ACHN (cell line): ENCODE measurements around the gene MYT1.

ENCODE experiments used
- DNase-seq: peaks from one replicate; pipeline ENCODE4 v3.0.0-alpha.2; 2015
- in situ Hi-C: cut with HindIII; loops from 2 replicates; pipeline ENCODE4 v1.10.0; 2017; ENCODE audit warnings: low sequenced_read_pairs, low pct_ligation_motif_present, low pct_unique_long_range_greater_than_20kb

The MYT1 gene

GRCh38 chr20:64201653-64202052, 37.4 kb downstream of the MYT1 start:
- DNase-seq, result no peak
- in situ Hi-C loops, result no loop called here

- no peak for DNase-seq
Observed at GRCh38 chr20:64203037-64203777, 39.0 kb downstream of the MYT1 start.

GRCh38 chr20:64205611-64206026, 41.4 kb downstream of the MYT1 start:
- DNase-seq, result no peak
- in situ Hi-C loops, result no loop called here

More at GRCh38 chr20:64203037-64203777, 39.0 kb downstream of the MYT1 start:
- in situ Hi-C loops, result no loop called here

GRCh38 chr20:64206614-64207013, 42.4 kb downstream of the MYT1 start:
- no peak for DNase-seq
- in situ Hi-C loops, result no loop called here

- DNase-seq, result no peak
- in situ Hi-C loops, result no loop called here
Observed at GRCh38 chr20:64207641-64208590, 43.7 kb downstream of the MYT1 start.

GRCh38 chr20:64209148-64209547, 44.9 kb downstream of the MYT1 start:
- no peak for DNase-seq
- in situ Hi-C loops, result no loop called here

GRCh38 chr20:64210656-64211369, 46.6 kb downstream of the MYT1 start:
- no peak for DNase-seq
- in situ Hi-C loops, result no loop called here

- in situ Hi-C loops, result no loop called here
- no peak for DNase-seq
Observed at GRCh38 chr20:64211874-64212658, 47.8 kb downstream of the MYT1 start.

GRCh38 chr20:64212755-64213154, 48.5 kb downstream of the MYT1 start:
- DNase-seq, result no peak
- in situ Hi-C loops, result no loop called here

- no peak for DNase-seq
- in situ Hi-C loops, result no loop called here
Observed at GRCh38 chr20:64214113-64214512, 49.9 kb downstream of the MYT1 start.

GRCh38 chr20:64214952-64215351, 50.7 kb downstream of the MYT1 start:
- no peak for DNase-seq
- in situ Hi-C loops, result no loop called here

GRCh38 chr20:64216036-64216435, 51.8 kb downstream of the MYT1 start:
- in situ Hi-C loops, result no loop called here
- no peak for DNase-seq

- DNase-seq, result no peak
- in situ Hi-C loops, result no loop called here
Observed at GRCh38 chr20:64216910-64217309, 52.7 kb downstream of the MYT1 start.

- no peak for DNase-seq
- in situ Hi-C loops, result no loop called here
Observed at GRCh38 chr20:64217539-64218221, 53.4 kb downstream of the MYT1 start.

GRCh38 chr20:64219202-64219601, 55.0 kb downstream of the MYT1 start:
- DNase-seq, result no peak
- in situ Hi-C loops, result no loop called here

- in situ Hi-C loops, result no loop called here
- DNase-seq, result no peak
Observed at GRCh38 chr20:64219730-64220129, 55.5 kb downstream of the MYT1 start.

GRCh38 chr20:64220420-64220819, 56.2 kb downstream of the MYT1 start:
- no peak for DNase-seq
- in situ Hi-C loops, result no loop called here
